NK-92 (cell line): ENCODE data around the gene SLC22A31.

ENCODE experiments used
- DNase-seq: peaks from one replicate; lab custom pipeline; 2025; ENCODE audit not compliant: unreplicated experiment; lab: John Stamatoyannopoulos, UW

The SLC22A31 gene

GRCh38 chr16:89150981-89151380 is 49.4 kb downstream of the SLC22A31 start:
- no peak for DNase-seq

- DNase-seq: no peak
Measured at GRCh38 chr16:89150090-89150835, 50.1 kb downstream of the SLC22A31 start.

- no peak for DNase-seq
Measured at GRCh38 chr16:89149386-89149785, 51.0 kb downstream of the SLC22A31 start.

DNA sequence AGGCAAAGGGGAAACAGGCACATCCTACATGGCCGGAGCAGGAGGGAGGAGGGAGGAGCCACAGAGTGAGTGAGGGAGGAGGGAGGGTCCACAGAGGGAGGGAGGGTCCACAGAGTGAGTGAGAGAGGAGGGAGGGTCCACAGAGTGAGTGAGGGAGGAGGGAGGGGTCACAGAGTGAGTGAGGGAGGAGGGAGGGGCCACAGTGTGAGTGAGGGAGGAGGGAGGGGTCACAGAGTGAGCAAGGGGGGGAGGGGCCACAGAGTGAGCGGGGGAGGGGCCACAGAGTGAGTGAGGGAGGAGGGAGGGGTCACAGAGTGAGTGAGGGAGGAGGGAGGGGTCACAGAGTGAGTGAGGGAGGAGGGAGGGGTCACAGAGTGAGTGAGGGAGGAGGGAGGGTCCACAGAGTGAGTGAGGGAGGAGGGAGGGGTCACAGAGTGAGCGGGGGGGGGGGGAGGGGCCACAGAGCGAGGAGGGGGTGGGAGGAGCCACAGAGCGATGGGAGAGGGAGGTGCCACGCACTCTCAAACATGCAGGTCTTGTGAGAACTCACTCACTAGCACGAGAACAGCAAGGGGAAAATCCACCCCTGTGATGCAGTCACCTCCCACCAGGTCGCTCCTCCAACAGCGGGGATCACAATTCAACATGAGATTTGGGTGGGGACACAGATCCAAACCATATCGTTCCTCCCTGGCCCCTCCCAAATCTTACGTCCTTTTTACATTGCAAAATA is 53.1 kb downstream of the SLC22A31 start:
- DNase-seq: no peak

DNA sequence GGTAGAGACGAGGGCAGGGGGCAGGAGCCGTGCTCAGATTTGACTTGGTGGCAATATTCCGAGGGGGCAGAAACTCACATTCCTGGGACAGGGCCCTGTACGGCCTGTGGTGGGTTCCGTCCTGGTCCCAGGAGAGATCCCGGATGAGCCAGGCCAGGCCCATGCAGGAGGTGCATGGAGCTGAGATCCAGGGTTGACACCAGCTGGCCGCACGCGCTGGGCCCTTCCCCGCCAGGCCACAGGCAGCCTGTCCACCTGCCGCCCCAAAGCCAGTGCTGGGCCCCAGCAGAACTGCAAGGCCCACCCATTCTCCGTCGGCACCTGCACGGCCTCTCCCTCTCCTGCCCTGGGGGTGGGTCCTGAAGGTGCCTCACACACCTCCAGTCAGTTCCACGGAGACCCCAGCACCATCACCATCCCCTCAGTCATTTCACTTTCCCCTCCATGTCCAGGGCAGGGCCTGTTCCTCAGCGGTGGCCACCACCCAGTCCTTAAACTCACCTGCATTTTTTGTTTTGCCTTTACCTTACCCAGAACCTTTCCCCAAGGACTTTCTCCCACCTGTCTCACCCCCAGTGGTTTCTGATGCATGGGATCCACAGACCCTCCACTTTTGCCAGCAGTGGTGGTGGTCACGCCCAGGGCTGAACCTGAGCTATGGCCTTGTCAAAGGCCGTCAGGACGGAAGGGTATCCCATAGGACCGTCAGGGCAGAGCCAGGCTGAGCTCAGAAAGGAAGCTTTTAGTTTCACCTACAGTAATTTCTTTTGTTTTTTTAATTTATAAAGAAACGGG is 53.9 kb downstream of the SLC22A31 start:
- no peak for DNase-seq
